BE2C (cell line): ENCODE measurements around the gene CCDC102B.

Source experiments
- DNase-seq: peaks from one replicate; pipeline ENCODE4 v3.0.0-alpha.2; 2020
- H3K27me3 ChIP-seq: fragments of 250-450 bp; sonication (Bioruptor Pico); 2 replicates; pipeline ENCODE4 v1.5.1; 2020; ENCODE audit warnings: mild to moderate bottlenecking
- H3K36me3 ChIP-seq: fragments of 250-450 bp; sonication (Bioruptor Pico); 2 replicates; pipeline ENCODE4 v1.5.1; 2020; ENCODE audit warnings: mild to moderate bottlenecking
- H3K4me1 ChIP-seq: fragments of 250-450 bp; sonication (Bioruptor Pico); 2 replicates; pipeline ENCODE4 v1.5.1; 2020
- H3K4me3 ChIP-seq: 2 replicates; pipeline ENCODE4 v1.5.1; 2011; ENCODE audit warnings: low read depth, low read length
- H3K9me3 ChIP-seq: fragments of 250-450 bp; sonication (Bioruptor Pico); 2 replicates; pipeline ENCODE4 v1.5.1; 2020
- CTCF ChIP-seq: IDR thresholded peaks from 2 replicates; pipeline ENCODE4 v1.5.1; 2012; ENCODE audit warnings: mild to moderate bottlenecking, low read depth, low read length

Gene CCDC102B

GRCh38 chr18:68833756-68834155 is 35.9 kb downstream of the CCDC102B start:
- H3K36me3 ChIP-seq: no peaks in the 10 kb centered on the region
- DNase-seq: no peak
- H3K27me3 ChIP-seq: no peaks in the 10 kb centered on the region
- H3K4me1 ChIP-seq: no peaks in the 10 kb centered on the region
- no peak overlapping the region for H3K4me3 ChIP-seq
- no peaks in the 10 kb centered on the region for H3K9me3 ChIP-seq
- no peak for TF ChIP-seq CTCF

GRCh38 chr18:68837665-68838451 is 40.0 kb downstream of the CCDC102B start:
- DNase-seq: no peak
- H3K4me3 ChIP-seq: no peak overlapping the region
- H3K9me3 ChIP-seq: no peaks in the 10 kb centered on the region
- no peaks in the 10 kb centered on the region for H3K36me3 ChIP-seq
- no peaks in the 10 kb centered on the region for H3K27me3 ChIP-seq
- H3K4me1 ChIP-seq: no peaks in the 10 kb centered on the region
- TF ChIP-seq CTCF: no peak

GRCh38 chr18:68839701-68840100 is 41.8 kb downstream of the CCDC102B start:
- no peak for TF ChIP-seq CTCF
- no peaks in the 10 kb centered on the region for H3K4me1 ChIP-seq
- H3K4me3 ChIP-seq: no peak overlapping the region
- no peaks in the 10 kb centered on the region for H3K36me3 ChIP-seq
- no peaks in the 10 kb centered on the region for H3K27me3 ChIP-seq
- no peaks in the 10 kb centered on the region for H3K9me3 ChIP-seq
- no peak for DNase-seq

- no peak for DNase-seq
- Histone ChIP-seq H3K9me3 (no peaks in the 10 kb centered on the region), H3K4me3 (no peak overlapping the region), H3K36me3 (no peaks in the 10 kb centered on the region), H3K27me3 (no peaks in the 10 kb centered on the region), H3K4me1 (no peaks in the 10 kb centered on the region; the same call in 1 of the 2 replicates)
- no peak for TF ChIP-seq CTCF
Observed at GRCh38 chr18:68840554-68841263, 42.8 kb downstream of the CCDC102B start.

- H3K36me3 ChIP-seq: no peaks in the 10 kb centered on the region
- H3K4me1 ChIP-seq: no peaks in the 10 kb centered on the region; the same call in 1 of the 2 replicates
Observed at GRCh38 chr18:68841301-68841700, 43.4 kb downstream of the CCDC102B start.

More at GRCh38 chr18:68841301-68841700, 43.4 kb downstream of the CCDC102B start:
- TF ChIP-seq CTCF: no peak
- H3K4me3 ChIP-seq: no peak overlapping the region
- no peaks in the 10 kb centered on the region for H3K9me3 ChIP-seq
- no peaks in the 10 kb centered on the region for H3K27me3 ChIP-seq
- no peak for DNase-seq
